GM12892 (cell line): ENCODE measurements around the gene UCK2.

ENCODE experiments used
- POLR2A ChIP-seq: IDR thresholded peaks from 2 replicates; pipeline ENCODE4 v1.6.1; 2011; ENCODE audit warnings: low read depth, low read length, control low read depth
- POLR2AphosphoS5 ChIP-seq: IDR thresholded peaks from 2 replicates; pipeline ENCODE4 v1.6.1; 2011; ENCODE audit warnings: low read depth, low read length, control low read depth
- TAF1 ChIP-seq: IDR thresholded peaks from 2 replicates; pipeline ENCODE4 v1.6.1; 2011; ENCODE audit warnings: low read depth, mild to moderate bottlenecking, control low read depth, low read length, borderline replicate concordance

- no peak for TF ChIP-seq TAF1
- TF ChIP-seq POLR2A, result no peak
- no peak for TF ChIP-seq POLR2AphosphoS5
Measured at GRCh38 chr1:165854101-165854845, 26.9 kb downstream of the UCK2 start.
